ENCODE results near the gene SLC25A42.

GRCh38 chr19:19055701-19056100 is 8.1 kb upstream of the SLC25A42 start:
- no peak for TF ChIP-seq CTCF (IDR thresholded peaks at IDR 0.05; ENCODE audit: insufficient read depth, low read length)
- no peak for TF ChIP-seq GABPA (IDR thresholded peaks at IDR 0.05; ENCODE audit: low read depth)
- no peak for TF ChIP-seq POLR2AphosphoS5 (IDR thresholded peaks at IDR 0.05; ENCODE audit: low read depth)
- no peak for TF ChIP-seq REST (IDR thresholded peaks at IDR 0.05; ENCODE audit: insufficient replicate concordance, low read depth)

Measured in HL-60 (cell line).